Caco-2 (cell line): ENCODE results near the gene FNDC3B. TPM values are rescaled to one million over a fixed set of nuclear protein-coding genes. Genes with fewer than 3 reads are reported as not detected.

Experiments
- BruUV-seq: library from RNA; stranded (reverse); fragments of 400-500 nt; replicated peaks from 2 replicates; lab custom pipeline; 2021; lab: Mats Ljungman, UMichigan
- CTCF ChIA-PET: fragments of 300-600 bp; sonication (Branson Sonifier 250); formaldehyde crosslinking; loops from one replicate; lab custom pipeline; 2022; ENCODE audit warnings: antibody characterized with exemption; lab: Charles Lee
- POLR2A ChIA-PET: fragments of 300-600 bp; sonication (Branson Sonifier 250); formaldehyde crosslinking; loops from one replicate; lab custom pipeline; 2022; ENCODE audit warnings: antibody characterized with exemption; lab: Charles Lee
- DNase-seq, 2 experiments: peaks; one replicate each; pipeline versions ENCODE4 v3.0.0 to v3.0.0-alpha.2; 2020 to 2022
- H3K27me3 ChIP-seq: replicated peaks from 2 replicates; pipeline ENCODE4 v1.6.0; 2011; ENCODE audit warnings: low read length; ENCODE audit not compliant: control insufficient read depth, insufficient read depth
- H3K36me3 ChIP-seq: 2 replicates; pipeline ENCODE4 v1.5.1; 2011; ENCODE audit warnings: low read length; ENCODE audit not compliant: control insufficient read depth, insufficient read depth
- H3K4me1 ChIP-seq: fragments of 250-450 bp; sonication (Bioruptor Pico); 2 replicates; pipeline ENCODE4 v1.5.1; 2020; ENCODE audit warnings: mild to moderate bottlenecking
- H3K4me3 ChIP-seq: 2 replicates; pipeline ENCODE4 v1.5.1; 2011; ENCODE audit warnings: low read depth, mild to moderate bottlenecking, control low read depth, low read length
- H3K9me3 ChIP-seq: fragments of 250-450 bp; sonication (Bioruptor Pico); 2 replicates; pipeline ENCODE4 v1.5.1; 2020; ENCODE audit warnings: mild to moderate bottlenecking, moderate library complexity
- H3K27ac Mint-ChIP-seq: one replicate; pipeline ENCODE4 v1.8.0; 2022; ENCODE audit warnings: mixed read lengths; ENCODE audit not compliant: unreplicated experiment
- H3K27me3 Mint-ChIP-seq: one replicate; pipeline ENCODE4 v1.8.0; 2022; ENCODE audit warnings: mixed read lengths; ENCODE audit not compliant: insufficient read depth, unreplicated experiment
- H3K36me3 Mint-ChIP-seq: one replicate; pipeline ENCODE4 v1.8.0; 2022; ENCODE audit warnings: mild to moderate bottlenecking, mixed read lengths; ENCODE audit not compliant: insufficient read depth, unreplicated experiment
- H3K4me1 Mint-ChIP-seq: one replicate; pipeline ENCODE4 v1.8.0; 2022; ENCODE audit warnings: low read depth, mixed read lengths; ENCODE audit not compliant: unreplicated experiment
- H3K4me3 Mint-ChIP-seq: one replicate; pipeline ENCODE4 v1.8.0; 2022; ENCODE audit warnings: mild to moderate bottlenecking, moderate library complexity, mixed read lengths; ENCODE audit not compliant: unreplicated experiment
- H3K9me3 Mint-ChIP-seq: one replicate; pipeline ENCODE4 v1.8.0; 2022; ENCODE audit warnings: mixed read lengths; ENCODE audit not compliant: unreplicated experiment
- intact Hi-C: fragments of 100-400 bp; cut with micrococcal nuclease; formaldehyde crosslinking; loops from one replicate; pipeline ENCODE4 v1.10.0; 2022; ENCODE audit not compliant: unreplicated experiment
- total RNA-seq: library from RNA; stranded (reverse); gene quantifications from 2 replicates; pipeline ENCODE4 v1.2.3, GENCODE V29; 2022
- TF ChIP-seq, protein P1 (sequence below), 2 experiments: fragments of 200-600 bp in 1 of 2; IDR thresholded peaks; 1 replicate in 1 of 2; 2 replicates in 1 of 2; pipeline versions ENCODE4 v1.5.1 to v1.8.0; 2011 to 2022; ENCODE audit warnings: antibody characterized with exemption in 1 of 2, control low read depth in 1 of 2, inconsistent platforms in 1 of 2, low read depth in 1 of 2, low read length in 1 of 2, mild to moderate bottlenecking in 1 of 2, moderate library complexity in 1 of 2; ENCODE audit not compliant: insufficient read depth in 1 of 2, severe bottlenecking in 1 of 2, unreplicated experiment in 1 of 2

The FNDC3B gene
- total RNA-seq, 1 experiment from 2014 or later: 59.8 TPM

DNA sequence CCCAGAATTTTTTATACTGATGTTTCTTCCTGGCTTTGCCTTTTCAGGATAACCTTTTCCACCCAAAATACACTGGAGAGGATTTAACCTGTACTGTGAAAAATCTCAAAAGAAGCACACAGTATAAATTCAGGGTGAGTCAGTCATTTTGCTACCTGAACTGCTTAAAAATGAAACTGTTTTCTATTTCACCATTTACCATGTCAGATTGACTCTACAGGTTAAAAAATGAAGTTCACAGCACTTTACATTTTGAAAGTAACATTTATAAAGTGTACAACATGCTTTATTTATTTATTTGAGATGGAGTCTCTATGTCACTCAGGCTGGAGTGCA lies 293.6 kb downstream of the FNDC3B start:
- Mint-ChIP-seq H3K4me1 (no peaks in the 10 kb centered on the region), H3K36me3 (peaks cover 78% of the 10 kb centered on the region), H3K27me3 (no peaks in the 10 kb centered on the region), H3K9me3 (no peaks in the 10 kb centered on the region), H3K27ac (no peak overlapping the region), H3K4me3 (no peak overlapping the region)
- ChIA-PET CTCF (interaction anchor here (0.8 to 1.6 kb wide), 13 partner anchors 8 to 334 kb away, joined by 3 to 29 read pairs (median 5); no protein-coding TSS in a partner anchor), POLR2A (no interaction called here)
- TF ChIP-seq, protein P1, sequence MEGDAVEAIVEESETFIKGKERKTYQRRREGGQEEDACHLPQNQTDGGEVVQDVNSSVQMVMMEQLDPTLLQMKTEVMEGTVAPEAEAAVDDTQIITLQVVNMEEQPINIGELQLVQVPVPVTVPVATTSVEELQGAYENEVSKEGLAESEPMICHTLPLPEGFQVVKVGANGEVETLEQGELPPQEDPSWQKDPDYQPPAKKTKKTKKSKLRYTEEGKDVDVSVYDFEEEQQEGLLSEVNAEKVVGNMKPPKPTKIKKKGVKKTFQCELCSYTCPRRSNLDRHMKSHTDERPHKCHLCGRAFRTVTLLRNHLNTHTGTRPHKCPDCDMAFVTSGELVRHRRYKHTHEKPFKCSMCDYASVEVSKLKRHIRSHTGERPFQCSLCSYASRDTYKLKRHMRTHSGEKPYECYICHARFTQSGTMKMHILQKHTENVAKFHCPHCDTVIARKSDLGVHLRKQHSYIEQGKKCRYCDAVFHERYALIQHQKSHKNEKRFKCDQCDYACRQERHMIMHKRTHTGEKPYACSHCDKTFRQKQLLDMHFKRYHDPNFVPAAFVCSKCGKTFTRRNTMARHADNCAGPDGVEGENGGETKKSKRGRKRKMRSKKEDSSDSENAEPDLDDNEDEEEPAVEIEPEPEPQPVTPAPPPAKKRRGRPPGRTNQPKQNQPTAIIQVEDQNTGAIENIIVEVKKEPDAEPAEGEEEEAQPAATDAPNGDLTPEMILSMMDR (IDR thresholded peaks at IDR 0.05; ENCODE audit: insufficient read depth in 1 of 2, low read depth in 1 of 2, low read length in 1 of 2, severe bottlenecking in 1 of 2, unreplicated experiment in 1 of 2): no peak
- Histone ChIP-seq H3K36me3 (peaks cover 1% of the 10 kb centered on the region; the same call in 1 of the 2 replicates), H3K9me3 (no peaks in the 10 kb centered on the region), H3K4me1 (no peaks in the 10 kb centered on the region), H3K27me3 (no peaks in the 10 kb centered on the region), H3K4me3 (no peak overlapping the region)
- BruUV-seq: no TSS peak
- no peak for DNase-seq
- intact Hi-C loops: no loop called here

DNA sequence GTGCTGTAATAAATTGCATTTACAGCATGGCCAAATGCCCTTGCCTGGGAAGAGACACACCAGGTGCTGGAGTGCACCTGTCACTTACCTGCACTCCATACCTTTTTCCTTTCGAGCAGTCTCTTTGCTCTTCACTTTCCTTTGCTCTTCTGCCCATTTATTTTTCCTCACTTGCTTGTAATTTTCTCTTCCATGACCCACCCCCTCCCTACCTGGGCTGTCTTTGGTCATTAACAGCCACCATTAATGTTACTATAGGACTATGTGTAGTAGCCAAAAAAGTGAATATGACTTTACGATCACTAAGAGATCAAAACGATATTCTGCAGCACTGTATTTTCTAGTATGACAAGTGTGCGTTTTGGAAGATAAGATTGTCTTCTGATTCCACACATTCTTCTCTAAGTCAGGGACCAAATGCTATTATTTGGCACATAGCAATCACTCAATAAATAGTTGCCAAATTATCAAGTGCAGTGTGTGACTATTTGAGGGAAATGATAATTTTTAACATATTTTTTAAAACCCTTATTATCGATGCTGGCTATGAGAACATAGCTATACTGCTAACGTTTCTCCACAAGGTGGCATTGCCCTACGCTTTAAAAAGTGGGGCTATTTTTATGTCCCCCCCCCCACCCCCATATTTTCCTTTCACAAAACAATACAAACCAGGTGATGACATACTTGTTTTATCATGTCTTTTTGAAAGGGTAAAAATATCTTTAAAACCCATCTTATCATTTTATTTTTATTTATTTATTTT lies 294.5 kb downstream of the FNDC3B start:
- no peak overlapping the region for H3K27ac Mint-ChIP-seq
- no TSS peak for BruUV-seq

DNA sequence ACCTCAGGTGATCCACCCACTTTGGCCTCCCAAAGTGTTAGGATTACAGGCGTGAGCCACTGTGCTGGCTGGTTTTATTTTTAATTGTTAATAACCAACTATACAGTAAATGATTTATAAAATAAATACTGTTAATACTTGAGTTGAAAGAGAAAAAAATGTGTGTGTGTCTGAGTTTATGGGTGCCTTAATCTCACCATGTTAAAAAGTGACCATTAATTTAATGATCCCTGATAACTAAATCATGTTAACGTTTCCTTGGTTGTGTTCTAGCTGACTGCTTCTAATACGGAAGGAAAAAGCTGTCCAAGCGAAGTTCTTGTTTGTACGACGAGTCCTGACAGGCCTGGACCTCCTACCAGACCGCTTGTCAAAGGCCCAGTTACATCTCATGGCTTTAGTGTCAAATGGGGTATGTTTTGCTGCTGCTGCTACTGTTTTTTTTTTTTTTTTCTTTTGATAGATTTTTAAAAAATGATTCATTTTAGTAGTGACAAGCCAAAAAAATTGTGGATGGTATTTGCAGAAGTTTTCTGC lies 295.4 kb downstream of the FNDC3B start:
- Histone ChIP-seq H3K27me3 (no peaks in the 10 kb centered on the region), H3K4me3 (no peak overlapping the region), H3K36me3 (peaks cover 1% of the 10 kb centered on the region; the same call in 1 of the 2 replicates), H3K9me3 (no peaks in the 10 kb centered on the region), H3K4me1 (no peaks in the 10 kb centered on the region)
- no peak for DNase-seq
- CTCF ChIA-PET: no interaction called here
- TF ChIP-seq, protein P1 (IDR thresholded peaks at IDR 0.05; ENCODE audit: insufficient read depth in 1 of 2, low read depth in 1 of 2, low read length in 1 of 2, severe bottlenecking in 1 of 2, unreplicated experiment in 1 of 2): no peak
- no peaks in the 10 kb centered on the region for H3K4me1 Mint-ChIP-seq
- H3K27ac Mint-ChIP-seq: no peak overlapping the region
- no TSS peak for BruUV-seq
- POLR2A ChIA-PET: no interaction called here
- no peaks in the 10 kb centered on the region for H3K27me3 Mint-ChIP-seq
- H3K4me3 Mint-ChIP-seq: no peak overlapping the region
- intact Hi-C loops: no loop called here
- no peaks in the 10 kb centered on the region for H3K9me3 Mint-ChIP-seq
- peaks cover 71% of the 10 kb centered on the region for H3K36me3 Mint-ChIP-seq

More for the DNA sequence above, 294.5 kb downstream of the FNDC3B start:
- no peaks in the 10 kb centered on the region for H3K4me1 ChIP-seq
- H3K9me3 Mint-ChIP-seq: no peaks in the 10 kb centered on the region
- ChIA-PET POLR2A (no interaction called here), CTCF (no interaction called here)
- H3K4me1 Mint-ChIP-seq: no peaks in the 10 kb centered on the region
- peaks cover 1% of the 10 kb centered on the region; the same call in 1 of the 2 replicates for H3K36me3 ChIP-seq
- no peak overlapping the region for H3K4me3 ChIP-seq
- no peaks in the 10 kb centered on the region for H3K9me3 ChIP-seq
- H3K27me3 ChIP-seq: no peaks in the 10 kb centered on the region
- H3K4me3 Mint-ChIP-seq: no peak overlapping the region
- no peak for DNase-seq
- H3K36me3 Mint-ChIP-seq: peaks cover 75% of the 10 kb centered on the region
- TF ChIP-seq, protein P1 (IDR thresholded peaks at IDR 0.05; ENCODE audit: insufficient read depth in 1 of 2, low read depth in 1 of 2, low read length in 1 of 2, severe bottlenecking in 1 of 2, unreplicated experiment in 1 of 2): no peak
- no peaks in the 10 kb centered on the region for H3K27me3 Mint-ChIP-seq
- intact Hi-C loops: no loop called here
